GM19397 (cell line): ENCODE results near the gene IER3.

Experiments
- ATAC-seq: cut with Tn5 transposase; IDR thresholded peaks from one replicate; pipeline ENCODE4 v1.9.1; 2021; ENCODE audit warnings: mild to moderate bottlenecking, moderate library complexity; ENCODE audit not compliant: unreplicated experiment

IER3 gene

GRCh38 chr6:30744054-30744805, at the start of gene IER3:
Gene IER3, minus strand, starts transcription at chr6:30744547. Its CDS starts 29 bp downstream, at chr6:30744518.
- no peak for ATAC-seq

GRCh38 chr6:30793521-30794194, 49.3 kb upstream of the IER3 start:
- no peak for ATAC-seq

- ATAC-seq = no peak
Observed at GRCh38 chr6:30792786-30793185, 48.4 kb upstream of the IER3 start.

- no peak for ATAC-seq
Observed at GRCh38 chr6:30790724-30791383, 46.5 kb upstream of the IER3 start.

GRCh38 chr6:30789606-30790005, 45.3 kb upstream of the IER3 start:
- ATAC-seq = no peak

GRCh38 chr6:30787954-30788353, 43.6 kb upstream of the IER3 start:
- ATAC-seq = no peak

- ATAC-seq = no peak
Observed at GRCh38 chr6:30782425-30783014, 38.2 kb upstream of the IER3 start.

- ATAC-seq = no peak
Observed at GRCh38 chr6:30781743-30782424, 37.5 kb upstream of the IER3 start.

- ATAC-seq = no peak
Observed at GRCh38 chr6:30781395-30781742, 37.0 kb upstream of the IER3 start.

- no peak for ATAC-seq
Observed at GRCh38 chr6:30780642-30780920, 36.2 kb upstream of the IER3 start.

GRCh38 chr6:30779850-30780641, 35.7 kb upstream of the IER3 start:
- ATAC-seq = no peak

- ATAC-seq = no peak
Observed at GRCh38 chr6:30778001-30778635, 33.8 kb upstream of the IER3 start.

- no peak for ATAC-seq
Observed at GRCh38 chr6:30777155-30777485, 32.8 kb upstream of the IER3 start.

GRCh38 chr6:30776390-30777154, 32.2 kb upstream of the IER3 start:
- ATAC-seq = no peak

GRCh38 chr6:30775104-30775503, 30.8 kb upstream of the IER3 start:
- no peak for ATAC-seq

GRCh38 chr6:30774701-30775100, 30.4 kb upstream of the IER3 start:
- ATAC-seq = no peak

- no peak for ATAC-seq
Observed at GRCh38 chr6:30770592-30770991, 26.2 kb upstream of the IER3 start.

- no peak for ATAC-seq
Observed at GRCh38 chr6:30769853-30770524, 25.6 kb upstream of the IER3 start.
